HepG2 (cell line): Measurements from ENCODE around the gene ACOT8. TPM values are rescaled to one million over a fixed set of nuclear protein-coding genes. Genes with fewer than 3 reads are reported as not detected.

Source experiments
- DZIP1 ChIP-seq: sonication (generic); formaldehyde crosslinking; IDR thresholded peaks from 2 replicates; pipeline ENCODE4 v1.5.0; 2020; ENCODE audit warnings: mild to moderate bottlenecking, missing genetic modification reagents
- KLF6 ChIP-seq: IDR thresholded peaks from 2 replicates; pipeline ENCODE4 v1.8.0; 2016; ENCODE audit warnings: missing biosample characterization, missing genetic modification reagents
- MAF1 ChIP-seq: sonication (generic); formaldehyde crosslinking; IDR thresholded peaks from 2 replicates; pipeline ENCODE4 v1.5.0; 2020; ENCODE audit warnings: missing genetic modification reagents, borderline replicate concordance
- NCOA5 ChIP-seq: sonication (generic); formaldehyde crosslinking; IDR thresholded peaks from 2 replicates; pipeline ENCODE4 v1.4.0; 2020; ENCODE audit warnings: missing genetic modification reagents
- RBM22 ChIP-seq: fragments of 200-400 bp; formaldehyde crosslinking; optimal IDR thresholded peaks from 2 replicates; pipeline ENCODE3; 2017; ENCODE audit warnings: mild to moderate bottlenecking, low read length, moderate library complexity
- SP2 ChIP-seq: sonication (generic); formaldehyde crosslinking; IDR thresholded peaks from 2 replicates; pipeline ENCODE4 v1.5.1; 2020; ENCODE audit warnings: mild to moderate bottlenecking, missing genetic modification reagents
- ZNF296 ChIP-seq: sonication (generic); formaldehyde crosslinking; conservative IDR thresholded peaks from 2 replicates; pipeline ENCODE4 v1.5.0; 2020; ENCODE audit warnings: mild to moderate bottlenecking, missing genetic modification reagents
- ZNF550 ChIP-seq: sonication (generic); formaldehyde crosslinking; IDR thresholded peaks from 2 replicates; pipeline ENCODE4 v1.4.0; 2020; ENCODE audit warnings: mild to moderate bottlenecking, missing genetic modification reagents, borderline replicate concordance
- ZNF580 ChIP-seq: IDR thresholded peaks from 2 replicates; pipeline ENCODE4 v1.6.1; 2016; ENCODE audit warnings: low read depth, borderline replicate concordance
- ZNF792 ChIP-seq: IDR thresholded peaks from 2 replicates; pipeline ENCODE4 v1.6.1; 2016
- polyA plus RNA-seq, 8 experiments: library from polyadenylated mRNA; depleted of rRNA in 3 of 8; stranded (reverse) in 7 of 8; unstranded in 1 of 8; fragments of >200 nt; fragmentation: Illumina TruSeq in 4 of 8; extraction: Trizol in 4 of 8; gene quantifications; 2 replicates each; pipeline versions ENCODE4 v1.2.1 to v1.2.3, GENCODE V29; 2011 to 2016; ENCODE audit warnings: low read depth in 4 of 8, missing spikeins in 1 of 8, mixed read lengths in 1 of 8; ENCODE audit not compliant: insufficient read depth in 1 of 8
- total RNA-seq, 5 experiments: library from RNA; depleted of rRNA; stranded (reverse); fragments of >200 nt; fragmentation: Illumina TruSeq; extraction: Trizol; gene quantifications; 2 replicates each; pipeline ENCODE4 v1.2.3, GENCODE V29; 2016; ENCODE audit warnings: low read depth in 1 of 5
- TF ChIP-seq, protein P1 (sequence below): IDR thresholded peaks from 2 replicates; pipeline ENCODE4 v1.4.0; 2020; ENCODE audit warnings: mild to moderate bottlenecking, missing genetic modification reagents
- TF ChIP-seq, protein P2 (sequence below): sonication (generic); formaldehyde crosslinking; IDR thresholded peaks from 2 replicates; pipeline ENCODE4 v1.5.1; 2020; ENCODE audit warnings: mild to moderate bottlenecking, missing genetic modification reagents

The ACOT8 gene
- total and polyA plus RNA-seq, 2 of the 13 experiments (the other 11 are each of a cell fraction or from before 2014, with no cell fraction given) = 31.4 to 45.5 TPM

GRCh38 chr20:45857114-45857881 is at the start of gene ACOT8, which contains the start of gene ZSWIM3 (continued):
- TF ChIP-seq DZIP1 (no peak), RBM22 (no peak), ZNF296 (CRISPR knock-in tag) (peak; percentile 57; the same call in 1 of the 2 replicates), ZNF792 (CRISPR knock-in tag) (no peak; the same call in 1 of the 2 replicates), SP2 (CRISPR knock-in tag) (peak; percentile 100), ZNF550 (CRISPR knock-in tag) (0 out of 2 replicates have a peak, but pooled peaks have one; percentile 85), NCOA5 (CRISPR knock-in tag) (peak; percentile 37; the same call in 1 of the 2 replicates), KLF6 (CRISPR knock-in tag) (peak; percentile 85), ZNF580 (CRISPR knock-in tag) (peak; percentile 71; the same call in 1 of the 2 replicates), MAF1 (CRISPR knock-in tag) (peak; percentile 40; the same call in 1 of the 2 replicates)
- TF ChIP-seq, protein P1, sequence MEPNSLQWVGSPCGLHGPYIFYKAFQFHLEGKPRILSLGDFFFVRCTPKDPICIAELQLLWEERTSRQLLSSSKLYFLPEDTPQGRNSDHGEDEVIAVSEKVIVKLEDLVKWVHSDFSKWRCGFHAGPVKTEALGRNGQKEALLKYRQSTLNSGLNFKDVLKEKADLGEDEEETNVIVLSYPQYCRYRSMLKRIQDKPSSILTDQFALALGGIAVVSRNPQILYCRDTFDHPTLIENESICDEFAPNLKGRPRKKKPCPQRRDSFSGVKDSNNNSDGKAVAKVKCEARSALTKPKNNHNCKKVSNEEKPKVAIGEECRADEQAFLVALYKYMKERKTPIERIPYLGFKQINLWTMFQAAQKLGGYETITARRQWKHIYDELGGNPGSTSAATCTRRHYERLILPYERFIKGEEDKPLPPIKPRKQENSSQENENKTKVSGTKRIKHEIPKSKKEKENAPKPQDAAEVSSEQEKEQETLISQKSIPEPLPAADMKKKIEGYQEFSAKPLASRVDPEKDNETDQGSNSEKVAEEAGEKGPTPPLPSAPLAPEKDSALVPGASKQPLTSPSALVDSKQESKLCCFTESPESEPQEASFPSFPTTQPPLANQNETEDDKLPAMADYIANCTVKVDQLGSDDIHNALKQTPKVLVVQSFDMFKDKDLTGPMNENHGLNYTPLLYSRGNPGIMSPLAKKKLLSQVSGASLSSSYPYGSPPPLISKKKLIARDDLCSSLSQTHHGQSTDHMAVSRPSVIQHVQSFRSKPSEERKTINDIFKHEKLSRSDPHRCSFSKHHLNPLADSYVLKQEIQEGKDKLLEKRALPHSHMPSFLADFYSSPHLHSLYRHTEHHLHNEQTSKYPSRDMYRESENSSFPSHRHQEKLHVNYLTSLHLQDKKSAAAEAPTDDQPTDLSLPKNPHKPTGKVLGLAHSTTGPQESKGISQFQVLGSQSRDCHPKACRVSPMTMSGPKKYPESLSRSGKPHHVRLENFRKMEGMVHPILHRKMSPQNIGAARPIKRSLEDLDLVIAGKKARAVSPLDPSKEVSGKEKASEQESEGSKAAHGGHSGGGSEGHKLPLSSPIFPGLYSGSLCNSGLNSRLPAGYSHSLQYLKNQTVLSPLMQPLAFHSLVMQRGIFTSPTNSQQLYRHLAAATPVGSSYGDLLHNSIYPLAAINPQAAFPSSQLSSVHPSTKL (CRISPR knock-in tag) = peak; percentile 62
- TF ChIP-seq, protein P2, sequence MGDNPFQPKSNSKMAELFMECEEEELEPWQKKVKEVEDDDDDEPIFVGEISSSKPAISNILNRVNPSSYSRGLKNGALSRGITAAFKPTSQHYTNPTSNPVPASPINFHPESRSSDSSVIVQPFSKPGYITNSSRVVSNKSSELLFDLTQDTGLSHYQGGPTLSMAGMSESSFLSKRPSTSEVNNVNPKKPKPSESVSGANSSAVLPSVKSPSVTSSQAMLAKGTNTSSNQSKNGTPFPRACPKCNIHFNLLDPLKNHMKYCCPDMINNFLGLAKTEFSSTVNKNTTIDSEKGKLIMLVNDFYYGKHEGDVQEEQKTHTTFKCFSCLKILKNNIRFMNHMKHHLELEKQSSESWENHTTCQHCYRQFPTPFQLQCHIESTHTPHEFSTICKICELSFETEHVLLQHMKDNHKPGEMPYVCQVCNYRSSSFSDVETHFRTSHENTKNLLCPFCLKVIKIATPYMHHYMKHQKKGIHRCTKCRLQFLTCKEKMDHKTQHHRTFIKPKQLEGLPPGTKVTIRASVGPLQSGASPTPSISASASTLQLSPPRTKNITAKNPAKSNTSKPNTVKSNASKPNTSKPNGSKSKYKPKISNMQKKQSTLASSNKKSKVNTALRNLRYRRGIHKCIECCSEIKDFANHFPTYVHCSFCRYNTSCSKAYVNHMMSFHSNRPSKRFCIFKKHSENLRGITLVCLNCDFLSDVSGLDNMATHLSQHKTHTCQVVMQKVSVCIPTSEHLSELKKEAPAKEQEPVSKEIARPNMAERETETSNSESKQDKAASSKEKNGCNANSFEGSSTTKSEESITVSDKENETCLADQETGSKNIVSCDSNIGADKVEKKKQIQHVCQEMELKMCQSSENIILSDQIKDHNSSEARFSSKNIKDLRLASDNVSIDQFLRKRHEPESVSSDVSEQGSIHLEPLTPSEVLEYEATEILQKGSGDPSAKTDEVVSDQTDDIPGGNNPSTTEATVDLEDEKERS (CRISPR knock-in tag) = peak; percentile 72; the same call in 1 of the 2 replicates
